ENCODE measurements around the gene TMEM51. TPM values are rescaled to one million over a fixed set of nuclear protein-coding genes. Genes with fewer than 3 reads are reported as not detected.

The TMEM51 gene
- total RNA-seq, 1 donor from 2014 or later = 6.9 TPM

DNA sequence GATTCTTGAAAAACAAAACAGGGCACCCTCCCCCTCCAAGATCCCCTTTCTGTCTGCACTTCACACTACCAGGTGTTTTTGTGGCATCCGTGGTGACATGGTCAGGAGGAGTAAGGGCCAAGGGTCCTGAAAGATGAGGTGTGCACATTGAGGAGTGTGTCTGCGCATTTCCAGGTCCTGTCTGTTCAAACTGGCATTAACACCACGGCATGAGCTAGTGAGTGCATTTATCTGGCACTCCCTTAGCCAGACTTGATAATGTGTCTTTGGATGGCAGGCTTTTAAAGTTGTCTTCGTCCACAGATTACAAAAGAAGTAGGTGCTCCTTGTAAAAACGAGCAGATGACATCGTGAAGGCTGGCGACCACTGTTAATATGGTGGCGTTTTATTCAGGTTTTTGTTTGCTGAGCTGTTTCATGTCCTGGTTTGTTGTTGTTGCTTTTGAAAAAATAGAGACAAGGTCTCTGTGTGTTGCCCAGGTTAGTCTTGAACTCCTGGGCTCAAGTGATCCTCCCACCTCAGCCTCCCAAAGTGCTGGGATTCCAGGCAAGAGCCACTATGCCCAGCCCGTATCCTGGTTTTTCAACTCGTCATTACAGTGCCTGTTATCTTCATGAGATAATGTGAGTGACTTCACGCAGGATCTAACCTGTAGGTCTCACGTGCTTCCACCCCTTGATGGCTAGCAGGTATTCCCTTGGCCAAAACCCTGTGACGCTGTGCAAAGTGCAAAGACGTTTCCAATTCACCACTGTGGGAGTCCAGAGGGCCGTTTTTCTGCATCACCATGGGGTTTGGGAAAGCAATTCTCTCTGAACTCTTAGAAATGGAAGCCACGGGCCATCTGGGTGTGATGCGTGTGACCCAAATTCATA is 4.2 kb downstream of the TMEM51 start:
- no peak overlapping the region for H2AFZ ChIP-seq (ENCODE audit: low read depth, low read length)
- DNase-seq (ENCODE audit: low read depth) = no peak
- no peak overlapping the region for H3K27ac ChIP-seq (ENCODE audit: low read depth, low read length)
- Mint-ChIP-seq H3K36me3 (ENCODE audit: low read depth, unreplicated experiment) (peaks cover 6% of the 10 kb centered on the region), H3K27ac (ENCODE audit: unreplicated experiment) (peak overlapping the region; percentile 18), H3K9me3 (ENCODE audit: unreplicated experiment) (no peaks in the 10 kb centered on the region), H3K4me1 (ENCODE audit: low read depth, unreplicated experiment) (peaks cover 20% of the 10 kb centered on the region), H3K27me3 (ENCODE audit: low read depth, unreplicated experiment) (peaks cover 8% of the 10 kb centered on the region), H3K4me3 (ENCODE audit: unreplicated experiment) (no peak overlapping the region)
- peaks cover 11% of the 10 kb centered on the region for H4K20me1 ChIP-seq (ENCODE audit: insufficient read depth, low read length)
- no peak overlapping the region for H3K4me2 ChIP-seq (ENCODE audit: low read length)
- TF ChIP-seq CTCF (IDR thresholded peaks at IDR 0.05; ENCODE audit: insufficient read depth, low read depth, low read length) (no peak), EZH2 (IDR thresholded peaks at IDR 0.05; ENCODE audit: insufficient read depth, low read length) (no peak)
- no peaks in the 10 kb centered on the region for H3K9me3 ChIP-seq (ENCODE audit: insufficient read depth, low read depth, low read length)
- H3K79me2 ChIP-seq (ENCODE audit: insufficient read depth, low read length) = no peaks in the 10 kb centered on the region
- no peak for FAIRE-seq
- H3K36me3 ChIP-seq (ENCODE audit: insufficient read depth, low read length) = no peaks in the 10 kb centered on the region
- H3K9ac ChIP-seq (ENCODE audit: low read length) = no peak overlapping the region
- no peak overlapping the region for H3K4me3 ChIP-seq (ENCODE audit: insufficient read depth, low read depth, low read length)
- H3K27me3 ChIP-seq (ENCODE audit: insufficient read depth, low read length) = peaks cover 2% of the 10 kb centered on the region
- peaks cover 10% of the 10 kb centered on the region for H3K4me1 ChIP-seq (ENCODE audit: insufficient read depth, low read length)

- Mint-ChIP-seq H3K4me3 (ENCODE audit: unreplicated experiment) (no peak overlapping the region), H3K27me3 (ENCODE audit: low read depth, unreplicated experiment) (peaks cover 8% of the 10 kb centered on the region), H3K27ac (ENCODE audit: unreplicated experiment) (peak overlapping the region; percentile 82), H3K36me3 (ENCODE audit: low read depth, unreplicated experiment) (peaks cover 6% of the 10 kb centered on the region), H3K4me1 (ENCODE audit: low read depth, unreplicated experiment) (peaks cover 20% of the 10 kb centered on the region), H3K9me3 (ENCODE audit: unreplicated experiment) (no peaks in the 10 kb centered on the region)
- no peaks in the 10 kb centered on the region for H3K9me3 ChIP-seq (ENCODE audit: insufficient read depth, low read depth, low read length)
- H3K4me3 ChIP-seq (ENCODE audit: insufficient read depth, low read depth, low read length) = no peak overlapping the region
- H3K9ac ChIP-seq (ENCODE audit: low read length) = no peak overlapping the region
- DNase-seq (ENCODE audit: low read depth) (peak; percentile 85), FAIRE-seq (peak; percentile 49)
- H3K27me3 ChIP-seq (ENCODE audit: insufficient read depth, low read length) = peaks cover 2% of the 10 kb centered on the region
- peaks cover 11% of the 10 kb centered on the region for H4K20me1 ChIP-seq (ENCODE audit: insufficient read depth, low read length)
- peak overlapping the region; percentile 21 for H3K4me2 ChIP-seq (ENCODE audit: low read length)
- no peaks in the 10 kb centered on the region for H3K36me3 ChIP-seq (ENCODE audit: insufficient read depth, low read length)
- no peak overlapping the region for H2AFZ ChIP-seq (ENCODE audit: low read depth, low read length)
- peaks cover 6% of the 10 kb centered on the region for H3K4me1 ChIP-seq (ENCODE audit: insufficient read depth, low read length)
- H3K79me2 ChIP-seq (ENCODE audit: insufficient read depth, low read length) = no peaks in the 10 kb centered on the region
- TF ChIP-seq EZH2 (IDR thresholded peaks at IDR 0.05; ENCODE audit: insufficient read depth, low read length) (no peak), CTCF (IDR thresholded peaks at IDR 0.05; ENCODE audit: insufficient read depth, low read depth, low read length) (no peak)
- no peak overlapping the region for H3K27ac ChIP-seq (ENCODE audit: low read depth, low read length)
Measured at GRCh38 chr1:15158506-15159165, 5.1 kb downstream of the TMEM51 start.

Measured in astrocyte (in vitro differentiated cells and primary cell).